ENCODE measurements around the gene TFG. TPM values are rescaled to one million over a fixed set of nuclear protein-coding genes. Genes with fewer than 3 reads are reported as not detected.

TFG gene
- total and polyA plus RNA-seq, 2 of the 4 experiments (the other 2 are of a cell fraction): 47.7 to 165 TPM

DNA sequence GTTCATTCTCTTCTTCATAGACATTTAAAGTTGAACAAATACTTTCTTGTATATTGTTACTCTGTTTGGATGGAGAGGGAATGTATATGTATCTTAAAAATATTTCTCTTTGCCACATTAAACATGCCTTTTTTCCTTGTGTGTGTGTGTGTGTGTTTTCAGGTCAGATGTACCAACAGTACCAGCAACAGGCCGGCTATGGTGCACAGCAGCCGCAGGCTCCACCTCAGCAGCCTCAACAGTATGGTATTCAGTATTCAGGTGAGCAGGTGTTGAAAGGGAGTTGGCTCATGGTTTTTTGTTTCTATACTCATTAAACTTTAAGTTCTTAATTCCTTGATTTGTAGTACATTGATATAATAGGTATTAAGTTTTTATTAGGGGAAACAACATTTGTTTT is 35.4 kb downstream of the TFG start:
- no peak overlapping the region for H2BK20ac ChIP-seq (ENCODE audit: low read depth, low read length)
- dilution Hi-C loops (cut with HindIII; ENCODE audit: low sequenced_read_pairs, unreplicated experiment): no loop called here

More for the DNA sequence above, 35.4 kb downstream of the TFG start:
- Histone ChIP-seq H3K36me3 (ENCODE audit: control insufficient read depth, insufficient read depth, low read length) (peaks cover 39% of the 10 kb centered on the region), H3K56ac (ENCODE audit: extremely low read depth, insufficient read depth, low read length) (no peak overlapping the region), H2AK9ac (replicated peaks; ENCODE audit: low read depth, low read length, poor library complexity) (no peak overlapping the region), H3K4me2 (ENCODE audit: low read depth, low read length) (no peak overlapping the region), H2BK15ac (ENCODE audit: low read depth, low read length) (no peak overlapping the region), H2AFZ (replicated peaks; ENCODE audit: low read length, poor library complexity) (no peak overlapping the region), H2BK120ac (ENCODE audit: low read depth, low read length) (no peak overlapping the region), H4K8ac (ENCODE audit: low read depth in 2 of 2, low read length in 2 of 2) (no peak overlapping the region), H3K4ac (ENCODE audit: low read depth, low read length) (no peak overlapping the region), H4K5ac (ENCODE audit: low read depth, low read length) (no peak overlapping the region), H3K14ac (replicated peaks; ENCODE audit: low read depth, low read length) (no peak overlapping the region), H3K23ac (ENCODE audit: low read depth, low read length) (no peak overlapping the region), H4K20me1 (ENCODE audit: insufficient read depth, low read length) (peaks cover 7% of the 10 kb centered on the region; the same call in 1 of the 2 replicates), H3K4me3 (ENCODE audit: insufficient read depth, low read depth, low read length) (no peak overlapping the region), H4K91ac (ENCODE audit: insufficient read depth, low read depth, low read length) (no peak overlapping the region), H2AK5ac (ENCODE audit: low read depth, low read length) (no peak overlapping the region), H3K27ac (ENCODE audit: insufficient read depth, low read length) (no peak overlapping the region), H3K9me3 (ENCODE audit: control insufficient read depth, insufficient read depth, low read length) (no peaks in the 10 kb centered on the region), H3K9me1 (ENCODE audit: insufficient read depth, low read length) (peaks cover 4% of the 10 kb centered on the region; the same call in 1 of the 2 replicates), H3K18ac (ENCODE audit: low read depth, low read length) (no peak overlapping the region), H2BK5ac (ENCODE audit: low read depth, low read length, poor library complexity, severe bottlenecking) (no peak overlapping the region), H3K27me3 (ENCODE audit: control insufficient read depth, insufficient read depth, low read length) (no peaks in the 10 kb centered on the region), H3K4me1 (ENCODE audit: control insufficient read depth, insufficient read depth, low read length) (no peaks in the 10 kb centered on the region), H3K9ac (ENCODE audit: low read depth, low read length) (no peak overlapping the region), H3K79me1 (ENCODE audit: low read depth in 1 of 2, low read length in 2 of 2) (peaks cover 6 to 30% of the 10 kb centered on the region in 2 experiments)
- intact Hi-C loops (cut with micrococcal nuclease): no loop called here
- TF ChIP-seq CHD1 (IDR thresholded peaks at IDR 0.05; ENCODE audit: low read depth, low read length) (no peak), SMC3 (IDR thresholded peaks at IDR 0.05; ENCODE audit: low read depth, low read length) (no peak), MAZ (IDR thresholded peaks at IDR 0.05; ENCODE audit: borderline replicate concordance, low read depth, low read length) (no peak)
- TF ChIP-seq, protein P1, sequence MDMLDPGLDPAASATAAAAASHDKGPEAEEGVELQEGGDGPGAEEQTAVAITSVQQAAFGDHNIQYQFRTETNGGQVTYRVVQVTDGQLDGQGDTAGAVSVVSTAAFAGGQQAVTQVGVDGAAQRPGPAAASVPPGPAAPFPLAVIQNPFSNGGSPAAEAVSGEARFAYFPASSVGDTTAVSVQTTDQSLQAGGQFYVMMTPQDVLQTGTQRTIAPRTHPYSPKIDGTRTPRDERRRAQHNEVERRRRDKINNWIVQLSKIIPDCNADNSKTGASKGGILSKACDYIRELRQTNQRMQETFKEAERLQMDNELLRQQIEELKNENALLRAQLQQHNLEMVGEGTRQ (IDR thresholded peaks at IDR 0.05; ENCODE audit: low read depth, low read length): no peak
- TF ChIP-seq, protein P2, sequence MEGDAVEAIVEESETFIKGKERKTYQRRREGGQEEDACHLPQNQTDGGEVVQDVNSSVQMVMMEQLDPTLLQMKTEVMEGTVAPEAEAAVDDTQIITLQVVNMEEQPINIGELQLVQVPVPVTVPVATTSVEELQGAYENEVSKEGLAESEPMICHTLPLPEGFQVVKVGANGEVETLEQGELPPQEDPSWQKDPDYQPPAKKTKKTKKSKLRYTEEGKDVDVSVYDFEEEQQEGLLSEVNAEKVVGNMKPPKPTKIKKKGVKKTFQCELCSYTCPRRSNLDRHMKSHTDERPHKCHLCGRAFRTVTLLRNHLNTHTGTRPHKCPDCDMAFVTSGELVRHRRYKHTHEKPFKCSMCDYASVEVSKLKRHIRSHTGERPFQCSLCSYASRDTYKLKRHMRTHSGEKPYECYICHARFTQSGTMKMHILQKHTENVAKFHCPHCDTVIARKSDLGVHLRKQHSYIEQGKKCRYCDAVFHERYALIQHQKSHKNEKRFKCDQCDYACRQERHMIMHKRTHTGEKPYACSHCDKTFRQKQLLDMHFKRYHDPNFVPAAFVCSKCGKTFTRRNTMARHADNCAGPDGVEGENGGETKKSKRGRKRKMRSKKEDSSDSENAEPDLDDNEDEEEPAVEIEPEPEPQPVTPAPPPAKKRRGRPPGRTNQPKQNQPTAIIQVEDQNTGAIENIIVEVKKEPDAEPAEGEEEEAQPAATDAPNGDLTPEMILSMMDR (conservative IDR thresholded peaks at IDR 0.05; ENCODE audit: low read depth, low read length): no peak
- BruUV-seq (replicated peaks): no TSS peak
- POLR2A ChIA-PET (ENCODE audit: unreplicated experiment): no interaction called here
- in situ Hi-C loops (cut with MboI; ENCODE audit: low sequenced_read_pairs): loop anchor here (25.0 kb wide), 1 partner anchor 907 kb away; no protein-coding TSS in a partner anchor
- DNase-seq (no peak), ATAC-seq (ENCODE audit: low read depth) (no peak)
- CTCF ChIA-PET: no interaction called here
- no CpG with 5 or more reads among the region's 2 CpGs for WGBS, 2 experiments (ENCODE audit: extremely low coverage in 2 of 2, insufficient read length in 1 of 2)

Data from IMR-90 (cell line).